Heart right ventricle (tissue), 16 donors: ENCODE data around the gene SUFU. TPM values are rescaled to one million over a fixed set of nuclear protein-coding genes. Genes with fewer than 3 reads are reported as not detected.

Source experiments
- ATAC-seq, 8 donors: fragments of 200-7000 bp; cut with Tn5 transposase; one replicate each; pipeline ENCODE4 v1.9.1; 2020; ENCODE audit warnings: mild to moderate bottlenecking in 8 of 8, moderate library complexity in 8 of 8, moderate number of reproducible peaks in 1 of 8
- DNase-seq, 2 donors: peaks; one replicate each; pipeline ENCODE4 v3.0.0-alpha.2; 2020
- H3K27ac ChIP-seq, 10 donors: fragments of 200-600 bp; sonication (generic) in 2 of 10; one replicate each; pipeline versions ENCODE4 v1.5.0 to v1.8.0; 2020 to 2022; ENCODE audit warnings: mild to moderate bottlenecking in 3 of 10
- H3K27me3 ChIP-seq, 7 donors: fragments of 200-600 bp; one replicate each; pipeline ENCODE4 v1.8.0; 2021 to 2022; ENCODE audit warnings: mild to moderate bottlenecking in 2 of 7
- H3K36me3 ChIP-seq, 9 donors: fragments of 200-600 bp; sonication (generic) in 1 of 9; one replicate each; pipeline versions ENCODE4 v1.5.0 to v1.8.0; 2020 to 2022; ENCODE audit warnings: mild to moderate bottlenecking in 2 of 9
- H3K4me1 ChIP-seq, 9 donors: fragments of 200-600 bp; sonication (generic) in 1 of 9; one replicate each; pipeline versions ENCODE4 v1.5.0 to v1.8.0; 2020 to 2022; ENCODE audit warnings: mild to moderate bottlenecking in 4 of 9
- H3K4me3 ChIP-seq, 10 donors: fragments of 200-600 bp; sonication (generic) in 2 of 10; one replicate each; pipeline versions ENCODE4 v1.5.0 to v1.8.0; 2020 to 2022; ENCODE audit warnings: mild to moderate bottlenecking in 7 of 10, moderate library complexity in 2 of 10
- H3K9me3 ChIP-seq, 11 donors: fragments of 200-600 bp in 10 of 11; sonication (generic) in 2 of 11; one replicate each; pipeline versions ENCODE4 v1.5.0 to v1.8.0; 2013 to 2022; ENCODE audit warnings: mild to moderate bottlenecking in 2 of 11, control low read depth in 1 of 11, moderate library complexity in 1 of 11
- WGBS, 2 donors: extraction: QIAGEN DNeasy Blood & Tissue Kit; methylation state at CpG; one replicate each; pipeline ENCODE4 v1.1.7; 2013; ENCODE audit warnings: inconsistent platforms in 1 of 2; 5-methylcytosine and 5-hydroxymethylcytosine counted together
- intact Hi-C, 10 donors: fragments of 100-400 bp; cut with DNase I; formaldehyde crosslinking; loops; one replicate each; pipeline versions ENCODE4 v1.11.1 to v1.14.2; 2022
- polyA plus RNA-seq, 2 donors: library from polyadenylated mRNA; stranded (reverse); fragments of 200-250 nt; gene quantifications; one replicate each; pipeline ENCODE4 v1.2.3, GENCODE V29; 2013
- total RNA-seq, 10 donors: library from RNA; stranded (reverse); fragmentation: NEBNext Ultra II Directional in 3 of 10; extraction: Animal tissue kit (Norgen Biotek cat#: 25700) in 3 of 10; gene quantifications; one replicate each; pipeline versions ENCODE4 v1.2.1 to v1.2.4, GENCODE V29; 2021 to 2023
- TF ChIP-seq, protein P1 (sequence below), 9 donors: fragments of 200-600 bp; sonication (generic) in 2 of 9; IDR thresholded peaks; one replicate each; pipeline versions ENCODE4 v1.5.0 to v1.8.0; 2021 to 2022; ENCODE audit warnings: antibody characterized with exemption in 9 of 9, mild to moderate bottlenecking in 5 of 9, moderate library complexity in 1 of 9
- donor health status: Arrhythmogenic right ventricular cardiomyopathy.
- donor health status: ischemic (EF 13 %, LVEDD 7.1; RV severe dilation, severe dysfunction).
- donor health status: healthy with polysubstance abuse.
- donor health status: DM: no; HTN: yes; CAD: no.
- donor health status: DM: no; HTN: no; CAD: no.
- donor health status: ischemic (EF 25% LVEDD 6.9; RV normal size, moderate dysfunction).
- donor health status: ischemic (EF 25% LVEDD 5.7; RV mildly dilated, moderate dysfunction).
- donor health status: healthy.
- donor health status: DM: yes; HTN: yes; CAD: no.
- donor health status: Ischemic cardiomyopathy.
- donor health status: ischemic (EF 35%, LVEDD 5.7; RV mildly dilated, moderate dysfunction).
- donor health status: nonischemic (EF 11% LVEDD 7.7; RV severe dilation, severe dysfunction).
- donor health status: DM: yes; HTN: yes; CAD: no.
- donor health status: PGD.
- donor health status: ischemic (EF 29% LVEDD 5.4; RV normal size, mild dysfunction).
- donor health status: nonischemic (EF 23%, LVEDD 6.1; RV moderate dilation, normal function).

The SUFU gene
- total and polyA plus RNA-seq, 12 donors = 3.3 to 10.1 (median 7.2) TPM

- no peak for DNase-seq
- Histone ChIP-seq H3K27me3 (no peaks in the 10 kb centered on the region), H3K4me1 (peaks cover 0 to 14% (median 8%) of the 10 kb centered on the region in 9 donors), H3K36me3 (peaks cover 0 to 51% (median 6%) of the 10 kb centered on the region in 9 donors), H3K9me3 (no peaks in the 10 kb centered on the region), H3K4me3 (no peak overlapping the region), H3K27ac (no peak overlapping the region)
- 91 to 92% methylated on average over 12 of the region's 12 CpGs for WGBS, 2 donors
- ATAC-seq = no peak
- TF ChIP-seq, protein P1, sequence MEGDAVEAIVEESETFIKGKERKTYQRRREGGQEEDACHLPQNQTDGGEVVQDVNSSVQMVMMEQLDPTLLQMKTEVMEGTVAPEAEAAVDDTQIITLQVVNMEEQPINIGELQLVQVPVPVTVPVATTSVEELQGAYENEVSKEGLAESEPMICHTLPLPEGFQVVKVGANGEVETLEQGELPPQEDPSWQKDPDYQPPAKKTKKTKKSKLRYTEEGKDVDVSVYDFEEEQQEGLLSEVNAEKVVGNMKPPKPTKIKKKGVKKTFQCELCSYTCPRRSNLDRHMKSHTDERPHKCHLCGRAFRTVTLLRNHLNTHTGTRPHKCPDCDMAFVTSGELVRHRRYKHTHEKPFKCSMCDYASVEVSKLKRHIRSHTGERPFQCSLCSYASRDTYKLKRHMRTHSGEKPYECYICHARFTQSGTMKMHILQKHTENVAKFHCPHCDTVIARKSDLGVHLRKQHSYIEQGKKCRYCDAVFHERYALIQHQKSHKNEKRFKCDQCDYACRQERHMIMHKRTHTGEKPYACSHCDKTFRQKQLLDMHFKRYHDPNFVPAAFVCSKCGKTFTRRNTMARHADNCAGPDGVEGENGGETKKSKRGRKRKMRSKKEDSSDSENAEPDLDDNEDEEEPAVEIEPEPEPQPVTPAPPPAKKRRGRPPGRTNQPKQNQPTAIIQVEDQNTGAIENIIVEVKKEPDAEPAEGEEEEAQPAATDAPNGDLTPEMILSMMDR (IDR thresholded peaks at IDR 0.05) = no peak
- intact Hi-C loops = no loop called here
These were observed 15.6 kb downstream of the SUFU start for GRCh38 chr10:102519246-102519825.

DNA sequence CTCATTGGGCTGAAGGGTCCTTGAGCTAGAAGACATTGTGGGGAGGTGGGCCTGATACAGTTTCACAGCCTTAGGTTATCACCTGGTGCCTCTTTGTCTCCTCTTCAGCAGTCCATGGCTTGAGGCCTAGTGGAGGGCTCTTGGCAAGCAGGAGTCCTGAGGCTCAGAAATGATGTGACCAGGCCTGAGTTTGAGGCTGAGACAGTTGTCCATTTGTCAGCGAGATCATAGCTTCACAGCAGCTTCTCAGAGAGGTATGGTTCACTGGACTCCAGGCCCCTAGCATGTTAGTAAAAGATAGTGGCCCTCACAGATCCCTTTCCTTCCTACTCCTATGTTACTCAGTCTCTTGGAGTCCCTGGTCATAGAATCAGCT is 19.1 kb downstream of the SUFU start:
- Histone ChIP-seq H3K4me3 (no peak overlapping the region), H3K4me1 (peaks cover 0 to 19% (median 2%) of the 10 kb centered on the region in 9 donors), H3K27me3 (no peaks in the 10 kb centered on the region), H3K36me3 (peaks cover 0 to 54% (median 0%) of the 10 kb centered on the region in 9 donors), H3K9me3 (no peaks in the 10 kb centered on the region), H3K27ac (peak overlapping the region in 1 of 10 donors; percentile 50)
- intact Hi-C loops = no loop called here
- 97 to 100% methylated on average over 1 of the region's 1 CpG for WGBS, 2 donors
- ATAC-seq (no peak), DNase-seq (no peak)
- TF ChIP-seq, protein P1 (IDR thresholded peaks at IDR 0.05) = no peak

DNA sequence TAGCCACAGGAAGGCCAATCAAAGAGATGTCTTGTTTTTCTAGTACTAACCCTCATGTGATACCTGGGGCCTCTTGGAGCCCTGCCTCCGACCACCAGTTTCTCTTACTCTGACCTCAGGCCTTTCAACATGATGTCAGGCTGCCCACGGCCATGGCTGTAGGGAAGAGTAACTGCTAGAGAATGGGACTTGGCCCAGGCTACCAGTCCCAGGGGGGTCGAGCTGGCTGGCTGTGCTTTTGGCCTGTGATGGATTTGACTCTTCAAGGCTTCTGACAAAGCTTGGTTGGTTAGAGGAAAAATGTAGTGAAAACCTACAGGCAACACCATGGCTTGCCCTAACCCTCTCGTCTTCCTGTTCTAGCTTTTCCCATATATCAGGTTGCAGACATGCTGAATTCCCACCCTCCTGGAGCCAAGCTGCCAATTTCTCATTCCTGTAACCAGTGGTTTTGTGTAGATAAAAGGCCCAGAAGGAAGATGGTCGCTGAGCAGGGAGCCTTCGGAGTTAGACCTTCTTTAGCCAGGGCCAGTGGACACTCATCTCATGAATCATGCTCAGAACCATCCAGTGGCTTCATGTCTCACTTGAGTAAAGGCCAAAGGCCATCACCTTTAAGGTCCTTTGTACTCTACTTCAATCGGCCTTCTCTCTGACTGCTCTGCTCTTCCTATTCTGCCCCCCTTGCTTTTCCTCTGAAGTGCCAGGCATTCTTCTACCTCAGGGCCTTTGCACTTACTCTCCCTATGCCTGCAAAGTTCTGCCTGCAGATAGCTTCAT is 19.7 kb downstream of the SUFU start:
- peak in 4 of 8 donors; percentile 25 to 71 (median 40) for ATAC-seq

GRCh38 chr10:102524746-102525145 is 21.0 kb downstream of the SUFU start:
- Histone ChIP-seq H3K4me3 (no peak overlapping the region), H3K27me3 (no peaks in the 10 kb centered on the region), H3K36me3 (peaks cover 0 to 53% (median 0%) of the 10 kb centered on the region in 9 donors), H3K4me1 (peaks cover 0 to 23% (median 4%) of the 10 kb centered on the region in 9 donors), H3K27ac (peak overlapping the region in 1 of 10 donors; percentile 1), H3K9me3 (no peaks in the 10 kb centered on the region)
- TF ChIP-seq, protein P1 (IDR thresholded peaks at IDR 0.05) = no peak
- intact Hi-C loops = no loop called here
- WGBS, 2 donors = 70 to 71% methylated on average over 4 of the region's 4 CpGs
- peak in 1 of 8 donors; percentile 48 for ATAC-seq
- no peak for DNase-seq

More for the DNA sequence above, 19.7 kb downstream of the SUFU start:
- peaks cover 0 to 53% (median 0%) of the 10 kb centered on the region in 9 donors for H3K36me3 ChIP-seq
- intact Hi-C loops = no loop called here
- no peak overlapping the region for H3K4me3 ChIP-seq
- H3K27ac ChIP-seq = peak overlapping the region in 1 of 10 donors; percentile 50
- H3K4me1 ChIP-seq = peaks cover 0 to 21% (median 4%) of the 10 kb centered on the region in 9 donors
- H3K9me3 ChIP-seq = no peaks in the 10 kb centered on the region
- WGBS, 2 donors = 76 to 78% methylated on average over 7 of the region's 7 CpGs
- TF ChIP-seq, protein P1 (IDR thresholded peaks at IDR 0.05) = no peak
- H3K27me3 ChIP-seq = no peaks in the 10 kb centered on the region
- DNase-seq = peak in 1 of 2 donors; percentile 44
